ENCODE results near the gene LZTFL1.

- no peak for TF ChIP-seq POLR2AphosphoS5 (IDR thresholded peaks at IDR 0.05; ENCODE audit: low read depth)
- TF ChIP-seq STAT1 (IDR thresholded peaks at IDR 0.05; ENCODE audit: unreplicated experiment), result no peak
- no peak for TF ChIP-seq CTCF (conservative IDR thresholded peaks at IDR 0.05; ENCODE audit: low read depth in 2 of 2)
- no peak for TF ChIP-seq CREB1 (CRISPR knock-in tag; IDR thresholded peaks at IDR 0.05; ENCODE audit: low read depth)
- no peak for TF ChIP-seq EZH2phosphoT487 (IDR thresholded peaks at IDR 0.05; ENCODE audit: unreplicated experiment)
- TF ChIP-seq EZH2 (IDR thresholded peaks at IDR 0.05; ENCODE audit: low read depth, unreplicated experiment), result no peak
- no peak for TF ChIP-seq REST (IDR thresholded peaks at IDR 0.05; ENCODE audit: unreplicated experiment)
- no peak for TF ChIP-seq JUNB (IDR thresholded peaks at IDR 0.05; ENCODE audit: unreplicated experiment)
Observed at GRCh38 chr3:45868213-45868612, 26.3 kb upstream of the LZTFL1 start.

Measured in GM23338 (cell line).